HG03521 (cell line): ENCODE results near the gene TMEM151B.

Experiments
- ATAC-seq: cut with Tn5 transposase; IDR thresholded peaks from one replicate; pipeline ENCODE4 v1.9.1; 2021; ENCODE audit warnings: mild to moderate bottlenecking, moderate library complexity; ENCODE audit not compliant: unreplicated experiment

The TMEM151B gene

DNA sequence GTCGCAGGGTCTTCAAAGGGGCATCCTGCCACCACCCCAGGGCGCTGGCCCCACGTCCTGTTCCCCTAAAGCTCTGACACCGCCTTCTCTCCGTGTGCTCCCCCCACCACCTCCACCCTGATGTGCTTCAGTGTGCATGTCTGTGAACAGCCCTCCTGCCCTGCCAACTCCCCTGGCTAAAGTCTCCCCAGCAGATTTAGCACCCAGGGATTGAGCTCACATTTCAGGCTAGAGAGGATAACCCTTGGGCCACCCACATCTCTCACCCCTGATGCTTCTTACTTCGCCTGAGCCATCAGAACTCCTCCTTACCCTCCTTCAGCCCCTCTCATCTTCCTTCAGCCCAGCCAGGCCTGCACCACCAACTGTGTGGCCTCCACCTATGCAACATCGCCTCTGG, 7.5 kb downstream of the TMEM151B start:
- no peak for ATAC-seq

DNA sequence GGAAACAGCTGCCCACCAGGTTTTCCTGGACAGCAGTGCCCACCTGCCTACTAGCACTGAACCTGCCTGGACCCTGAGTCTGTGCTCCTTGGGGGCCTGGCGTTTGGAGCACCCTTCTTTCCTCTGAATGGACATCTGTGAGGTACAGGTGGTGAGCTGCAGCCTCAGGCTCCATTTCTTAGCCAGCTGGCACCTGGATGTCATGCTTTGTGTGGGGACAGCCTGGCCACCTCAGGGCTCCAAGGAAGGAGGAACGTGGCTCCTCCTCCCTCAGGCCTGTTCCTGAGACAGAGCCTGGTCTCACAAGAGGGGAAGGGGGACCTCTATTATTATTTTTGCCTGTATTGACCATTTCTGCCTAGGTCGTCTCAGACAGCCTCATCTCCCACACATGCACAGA, 8.1 kb downstream of the TMEM151B start:
- ATAC-seq = no peak

- no peak for ATAC-seq
These were observed 8.8 kb downstream of the TMEM151B start for GRCh38 chr6:44278774-44279697.

DNA sequence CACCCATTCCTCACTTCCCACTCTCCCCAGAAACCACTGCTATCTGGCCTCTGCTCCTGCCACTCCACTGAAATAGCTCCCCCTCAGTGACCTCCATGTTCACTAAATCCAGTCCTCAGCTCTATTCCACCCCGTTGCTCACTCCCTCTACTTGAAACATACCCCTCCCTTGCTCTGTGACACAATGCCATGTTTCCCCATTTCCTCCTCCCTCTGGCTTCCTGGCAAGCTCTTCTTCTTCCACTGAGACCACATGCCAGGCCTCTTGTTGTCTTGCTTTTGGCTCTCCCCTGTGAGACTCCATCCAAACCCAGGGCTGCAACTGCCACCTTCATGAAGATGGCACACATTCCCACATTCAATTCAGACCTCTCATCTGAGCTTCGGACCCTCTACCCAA, 13.9 kb downstream of the TMEM151B start:
- ATAC-seq = no peak

GRCh38 chr6:44284867-44285266, 14.6 kb downstream of the TMEM151B start:
- no peak for ATAC-seq

- ATAC-seq = no peak
These were observed 15.5 kb downstream of the TMEM151B start for GRCh38 chr6:44285552-44286284.

- no peak for ATAC-seq
These were observed 16.0 kb downstream of the TMEM151B start for GRCh38 chr6:44286285-44286565.

DNA sequence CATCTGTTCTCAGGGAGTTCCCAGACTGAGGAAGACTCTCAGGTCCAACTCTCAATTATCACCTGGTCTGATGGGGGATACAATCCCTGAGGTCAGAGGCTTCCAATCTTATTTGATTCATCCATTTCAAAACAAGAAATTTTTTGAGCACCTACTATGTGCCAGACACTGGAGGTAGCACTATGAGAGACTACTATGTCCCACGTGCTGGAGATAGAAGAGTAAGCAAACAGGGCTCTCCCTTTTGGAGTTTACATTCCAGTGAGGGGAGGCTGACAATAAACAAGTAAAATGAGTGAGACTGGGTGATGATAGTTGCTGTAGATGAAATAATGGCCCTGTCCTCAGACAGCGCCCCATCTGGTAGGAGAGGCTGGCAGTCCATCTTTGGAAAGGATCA, 16.5 kb downstream of the TMEM151B start:
- ATAC-seq = no peak

- ATAC-seq = no peak
These were observed 19.5 kb downstream of the TMEM151B start for GRCh38 chr6:44289726-44290260.

DNA sequence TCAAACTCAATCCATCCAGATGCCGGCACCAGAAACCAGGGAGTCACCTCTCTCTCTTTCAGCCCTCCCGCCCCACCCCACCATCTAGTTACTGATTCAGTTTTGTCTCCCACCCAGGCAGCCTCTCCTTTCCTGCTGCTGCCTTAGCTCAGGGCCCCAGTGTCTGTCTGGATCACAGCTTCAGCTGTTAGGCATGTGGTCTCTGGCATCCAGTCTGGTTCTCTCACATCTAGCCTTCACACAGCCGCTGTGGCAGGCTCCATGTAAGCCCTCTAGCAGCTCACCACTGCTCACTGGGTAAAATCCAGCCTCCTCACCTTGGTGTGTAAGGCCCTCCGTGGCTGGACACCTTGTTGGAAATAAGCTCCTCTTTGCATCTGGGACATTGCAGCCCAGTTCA, 21.6 kb downstream of the TMEM151B start:
- no peak for ATAC-seq

- ATAC-seq = no peak
These were observed 22.6 kb downstream of the TMEM151B start for GRCh38 chr6:44292661-44293365.

DNA sequence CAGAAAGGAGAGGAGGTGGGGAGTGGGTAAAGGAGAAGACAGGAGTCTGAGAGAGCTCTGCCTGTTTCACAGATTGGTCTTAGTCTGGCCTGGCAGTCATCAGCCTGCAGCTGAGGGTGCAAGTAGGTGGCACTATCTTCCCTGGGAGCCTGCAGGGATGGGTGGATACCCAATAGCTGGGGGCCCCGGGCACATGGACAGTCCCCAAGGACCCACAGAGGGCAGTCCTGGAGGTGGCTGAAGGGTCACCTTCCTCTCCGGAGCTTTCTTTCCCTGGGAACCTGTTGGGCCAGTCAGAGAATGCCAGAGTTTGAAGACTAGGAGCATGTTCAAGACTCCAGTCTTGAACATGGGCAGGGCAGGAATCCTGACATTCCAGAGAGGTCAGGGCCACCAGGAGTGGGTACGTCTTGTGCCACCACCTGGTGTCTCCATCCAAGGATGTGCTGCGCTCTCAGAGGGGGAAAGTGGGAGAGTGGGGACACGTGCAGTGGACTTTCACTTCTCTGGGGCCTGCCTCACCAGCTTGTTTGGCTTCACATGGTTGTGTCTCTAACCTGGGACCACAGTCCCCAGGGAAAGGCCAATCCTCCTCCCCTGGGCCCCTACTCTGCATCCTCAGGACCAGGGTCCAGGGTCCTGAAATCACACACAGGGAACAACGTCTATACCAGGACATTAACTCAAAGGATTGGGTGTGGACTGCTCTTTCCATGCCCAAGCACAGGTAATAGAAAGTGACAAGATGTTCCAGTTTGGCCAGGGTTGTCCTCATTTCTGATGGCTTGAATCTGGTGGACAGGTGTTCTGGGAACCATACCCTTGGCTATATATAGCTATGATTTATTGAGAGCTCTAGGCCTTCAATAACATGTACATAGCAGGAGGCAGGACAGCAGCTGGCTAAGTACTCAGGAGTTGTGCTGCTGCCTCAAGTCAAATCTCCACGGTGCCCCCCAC, 24.9 kb downstream of the TMEM151B start:
- no peak for ATAC-seq

DNA sequence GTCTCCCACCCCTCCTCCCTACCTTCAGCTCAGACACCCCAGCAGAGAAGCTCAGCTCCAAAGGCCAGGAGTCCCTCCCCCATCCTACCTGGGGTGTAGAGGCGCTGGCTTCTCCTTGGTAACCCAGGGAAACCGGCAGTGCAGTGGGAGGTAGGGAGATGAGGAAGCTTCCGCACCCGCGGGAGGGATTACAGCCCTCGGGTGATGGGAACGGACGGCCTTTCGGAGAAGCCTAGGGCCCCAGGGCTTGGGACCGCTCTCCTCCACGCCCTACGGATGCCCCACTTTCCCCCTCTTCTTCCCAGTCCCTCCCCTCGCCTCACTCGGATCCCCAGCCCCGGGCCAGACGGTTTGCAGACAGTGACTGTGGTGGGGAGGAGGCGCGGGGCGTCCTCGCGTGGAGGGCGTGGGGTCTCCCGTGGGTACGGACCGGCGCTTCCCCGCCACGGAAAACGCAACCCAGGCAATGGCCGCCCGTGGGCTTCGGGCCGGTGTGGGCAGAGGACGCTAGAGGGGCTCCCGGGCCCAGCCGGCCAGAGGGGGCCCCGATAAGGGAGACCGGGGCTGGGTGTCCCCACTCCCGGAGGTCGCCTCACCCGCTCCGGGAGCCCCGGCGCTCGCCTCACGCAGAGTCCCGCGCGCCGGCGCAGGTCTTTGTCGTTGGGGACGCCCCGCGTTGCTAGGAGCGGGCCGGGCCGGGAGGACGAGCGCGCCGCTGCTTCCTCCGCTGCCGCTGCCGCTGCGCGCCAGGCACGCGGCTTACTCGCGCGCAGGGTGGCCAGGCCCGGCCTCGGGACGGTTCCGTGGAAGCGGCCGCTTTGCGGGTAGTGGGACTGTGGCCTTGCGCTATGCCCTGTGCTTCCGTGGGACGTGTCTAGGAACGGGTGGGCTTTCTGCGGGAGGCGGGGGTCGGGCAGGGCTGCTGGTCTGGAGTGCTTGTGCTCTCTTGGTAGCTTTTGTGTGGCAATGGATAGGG, 27.1 kb downstream of the TMEM151B start:
- no peak for ATAC-seq

- no peak for ATAC-seq
These were observed 28.0 kb downstream of the TMEM151B start for GRCh38 chr6:44298055-44298803.

DNA sequence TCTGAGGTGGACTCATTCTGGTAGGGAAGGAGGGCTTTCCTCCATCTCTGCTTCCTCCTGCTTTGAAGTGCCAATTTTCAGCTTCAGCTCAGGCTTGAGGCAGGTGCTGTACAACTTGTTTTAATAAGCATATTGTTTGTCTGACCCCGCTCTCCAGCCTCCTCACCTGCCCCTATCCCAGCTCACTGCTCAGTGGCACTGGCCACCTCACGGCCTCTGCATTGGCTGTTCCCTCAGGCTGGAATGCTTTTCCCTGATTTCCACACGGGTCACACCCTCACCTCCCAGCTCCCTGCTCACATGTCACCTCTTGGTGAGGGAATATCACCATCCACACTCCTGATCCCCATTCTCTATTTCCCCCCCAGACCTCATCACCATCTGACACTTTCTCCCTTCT, 28.6 kb downstream of the TMEM151B start:
- ATAC-seq = no peak

DNA sequence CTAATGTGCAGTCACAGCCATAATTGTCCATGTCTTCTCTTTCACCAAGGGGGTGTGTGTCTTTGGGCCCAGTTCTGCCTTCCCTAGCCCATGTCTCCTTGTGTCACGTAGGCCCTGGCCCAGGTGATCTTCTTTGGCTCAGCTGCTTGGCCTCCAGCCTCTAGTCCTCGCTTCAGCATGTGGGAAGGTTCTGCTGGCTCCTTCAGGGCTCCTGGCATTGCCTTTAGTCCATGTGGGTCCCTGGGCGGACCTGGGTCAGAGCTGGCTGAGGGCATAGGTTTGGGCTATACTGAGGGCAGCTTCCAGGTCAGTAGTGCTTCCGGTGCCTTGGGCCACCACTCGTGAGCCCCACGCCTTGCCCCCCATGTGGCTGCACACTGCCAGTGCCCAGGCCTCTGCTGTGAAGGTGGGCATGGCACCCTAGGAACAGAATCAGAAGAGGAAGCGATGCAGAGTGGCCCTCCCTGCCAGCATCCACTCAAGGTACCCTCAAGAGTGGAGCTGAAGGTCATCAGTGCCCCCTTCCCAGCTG, 30.1 kb downstream of the TMEM151B start:
- ATAC-seq = no peak

DNA sequence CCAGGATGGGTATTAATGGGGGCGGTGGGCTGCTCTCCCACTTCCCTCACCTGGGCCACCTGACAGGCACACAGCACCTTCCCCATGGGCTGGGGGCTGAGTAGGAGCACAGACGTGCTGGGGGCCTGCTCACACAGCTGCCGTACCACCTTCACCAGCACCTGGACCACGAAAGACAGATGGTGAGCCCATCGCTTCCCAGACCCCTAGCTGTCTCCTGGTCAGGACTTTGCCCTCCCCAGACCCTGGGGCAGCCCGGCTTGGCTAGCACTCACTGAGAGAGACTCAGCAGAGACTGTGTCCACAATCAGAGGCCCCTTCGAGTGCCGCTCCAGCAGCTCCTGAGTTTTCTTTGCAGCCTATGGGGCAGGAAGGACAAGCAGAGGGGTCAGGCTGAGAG, 30.9 kb downstream of the TMEM151B start:
- no peak for ATAC-seq
